Measurements from ENCODE around the gene MRTFB.

- TF ChIP-seq POLR2A (IDR thresholded peaks at IDR 0.05; ENCODE audit: extremely low read depth, insufficient read length) (no peak), CTCF (IDR thresholded peaks at IDR 0.05; ENCODE audit: low read depth, low read length) (no peak), MAX (IDR thresholded peaks at IDR 0.05; ENCODE audit: low read depth, low read length) (no peak)
These were observed 605 bp downstream of the MRTFB start for GRCh38 chr16:14071576-14072271.

All from NB4 (cell line).